Thyroid gland (tissue), 4 donors: ENCODE results near the gene SLC31A2. TPM values are rescaled to one million over a fixed set of nuclear protein-coding genes. Genes with fewer than 3 reads are reported as not detected.

Experiments
- DNase-seq, 2 donors: peaks; one replicate each; pipeline ENCODE4 v3.0.0-alpha.2; 2019
- H3K27ac ChIP-seq, 3 donors: fragments of 200-600 bp; sonication (generic); 1 replicate in 2 of 3; 2 replicates in 1 of 3; pipeline ENCODE4 v1.5.1; 2016 to 2019; ENCODE audit warnings: mild to moderate bottlenecking in 1 of 3, moderate library complexity in 1 of 3
- H3K27me3 ChIP-seq: fragments of 200-600 bp; sonication (generic); one replicate; pipeline ENCODE4 v1.5.1; 2019
- H3K36me3 ChIP-seq, 2 donors: fragments of 200-600 bp; sonication (generic); one replicate each; pipeline ENCODE4 v1.5.1; 2016 to 2019
- H3K4me1 ChIP-seq, 2 donors: fragments of 200-600 bp; sonication (generic); one replicate each; pipeline ENCODE4 v1.5.1; 2017 to 2019
- H3K4me3 ChIP-seq, 3 donors: fragments of 200-600 bp; sonication (generic); replicated peaks in 1 of 3; 1 replicate in 2 of 3; 2 replicates in 1 of 3; pipeline ENCODE4 v1.5.1; 2016; ENCODE audit warnings: mild to moderate bottlenecking in 1 of 3
- H3K9me3 ChIP-seq: fragments of 200-600 bp; sonication (generic); one replicate; pipeline ENCODE4 v1.5.1; 2017
- POLR2A ChIP-seq, 2 donors: fragments of 450-650 bp; IDR thresholded peaks; one replicate each; pipeline ENCODE4 v1.6.1; 2017; ENCODE audit warnings: antibody characterized with exemption in 2 of 2, mild to moderate bottlenecking in 2 of 2, moderate library complexity in 1 of 2
- WGBS, 2 donors: methylation state at CpG; one replicate each; pipeline ENCODE4 v1.1.5; 2017; 5-methylcytosine and 5-hydroxymethylcytosine counted together
- intact Hi-C: fragments of 100-400 bp; cut with DNase I; formaldehyde crosslinking; loops from one replicate; pipeline ENCODE4 v1.15.1; 2023
- total RNA-seq, 4 donors: library from RNA; depleted of rRNA; stranded (reverse); fragments of >200 nt; gene quantifications; one replicate each; pipeline ENCODE4 v1.2.3, GENCODE V29; 2016
- TF ChIP-seq, protein P1 (sequence below), 6 experiments: fragments of 200-600 bp in 3 of 6; fragments of 450-650 bp in 3 of 6; sonication (generic) in 3 of 6; IDR thresholded peaks; one replicate each; pipeline ENCODE4 v1.5.1; 2016 to 2019; ENCODE audit warnings: antibody characterized with exemption in 6 of 6, mild to moderate bottlenecking in 2 of 6, inconsistent platforms in 1 of 6, moderate library complexity in 1 of 6

The SLC31A2 gene
- total RNA-seq, 4 donors from 2014 or later = 12.4 to 27.5 (median 18.3) TPM

DNA sequence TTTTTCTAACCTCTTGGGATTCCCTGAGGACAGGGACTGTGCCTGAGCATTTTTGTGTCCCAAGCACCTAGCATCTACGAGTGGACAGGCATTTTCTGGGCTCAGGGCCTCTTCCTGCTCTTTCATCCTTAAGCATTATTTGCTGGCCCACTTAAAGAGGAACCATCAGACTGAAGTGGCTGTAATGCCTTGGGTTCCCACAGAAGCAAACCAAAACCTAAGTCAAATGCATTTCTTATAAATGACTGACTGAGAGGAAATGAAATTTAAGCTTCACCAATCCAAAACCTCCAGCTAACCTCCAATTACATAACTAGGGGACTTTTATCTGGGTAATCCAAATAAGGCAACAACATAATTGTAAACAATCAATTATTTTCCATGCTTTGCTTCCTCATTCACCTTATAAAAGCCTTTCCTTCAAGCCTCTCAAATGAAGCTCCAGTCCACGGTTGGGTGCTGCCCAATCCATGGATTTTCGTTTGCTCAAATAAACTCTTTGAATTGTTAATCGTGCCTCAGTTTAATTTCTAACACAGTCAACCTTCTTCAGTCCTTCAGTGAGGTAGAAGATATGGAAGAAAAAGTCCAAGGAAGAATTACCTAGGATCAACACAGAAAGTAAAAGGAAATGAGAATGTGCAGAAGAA is 25.3 kb upstream of the SLC31A2 start:
- no peak for DNase-seq
- H3K4me1 ChIP-seq = no peaks in the 10 kb centered on the region
- WGBS, 2 donors = 66 to 67% methylated on average over 4 of the region's 4 CpGs
- intact Hi-C loops = no loop called here
- no peaks in the 10 kb centered on the region for H3K9me3 ChIP-seq
- TF ChIP-seq, protein P1, sequence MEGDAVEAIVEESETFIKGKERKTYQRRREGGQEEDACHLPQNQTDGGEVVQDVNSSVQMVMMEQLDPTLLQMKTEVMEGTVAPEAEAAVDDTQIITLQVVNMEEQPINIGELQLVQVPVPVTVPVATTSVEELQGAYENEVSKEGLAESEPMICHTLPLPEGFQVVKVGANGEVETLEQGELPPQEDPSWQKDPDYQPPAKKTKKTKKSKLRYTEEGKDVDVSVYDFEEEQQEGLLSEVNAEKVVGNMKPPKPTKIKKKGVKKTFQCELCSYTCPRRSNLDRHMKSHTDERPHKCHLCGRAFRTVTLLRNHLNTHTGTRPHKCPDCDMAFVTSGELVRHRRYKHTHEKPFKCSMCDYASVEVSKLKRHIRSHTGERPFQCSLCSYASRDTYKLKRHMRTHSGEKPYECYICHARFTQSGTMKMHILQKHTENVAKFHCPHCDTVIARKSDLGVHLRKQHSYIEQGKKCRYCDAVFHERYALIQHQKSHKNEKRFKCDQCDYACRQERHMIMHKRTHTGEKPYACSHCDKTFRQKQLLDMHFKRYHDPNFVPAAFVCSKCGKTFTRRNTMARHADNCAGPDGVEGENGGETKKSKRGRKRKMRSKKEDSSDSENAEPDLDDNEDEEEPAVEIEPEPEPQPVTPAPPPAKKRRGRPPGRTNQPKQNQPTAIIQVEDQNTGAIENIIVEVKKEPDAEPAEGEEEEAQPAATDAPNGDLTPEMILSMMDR (IDR thresholded peaks at IDR 0.05) = no peak
- TF ChIP-seq POLR2A (IDR thresholded peaks at IDR 0.05) = no peak
- H3K36me3 ChIP-seq = no peaks in the 10 kb centered on the region
- no peak overlapping the region for H3K4me3 ChIP-seq
- no peaks in the 10 kb centered on the region for H3K27me3 ChIP-seq
- H3K27ac ChIP-seq = no peak overlapping the region

DNA sequence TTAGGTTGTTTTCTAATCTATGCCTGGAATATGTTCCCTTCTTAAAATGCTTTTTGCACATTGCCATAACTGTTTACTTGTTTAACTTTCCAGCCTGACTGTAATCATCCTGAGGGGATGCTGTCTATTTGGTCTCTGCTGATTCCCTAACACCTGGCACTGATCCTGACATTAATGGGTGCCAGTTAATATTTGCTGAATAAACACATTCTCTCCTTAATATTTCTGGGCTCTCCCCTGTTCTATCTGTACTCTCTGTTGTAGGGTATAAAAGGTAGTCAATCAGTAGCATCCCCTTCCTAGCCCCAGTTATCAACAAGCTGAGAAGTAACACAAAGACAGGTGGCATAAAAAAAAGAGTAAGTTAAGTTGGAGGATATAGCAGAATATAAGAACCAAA is 21.3 kb upstream of the SLC31A2 start:
- intact Hi-C loops = no loop called here
- no peaks in the 10 kb centered on the region for H3K27me3 ChIP-seq
- TF ChIP-seq POLR2A (IDR thresholded peaks at IDR 0.05) = no peak
- TF ChIP-seq, protein P1 (IDR thresholded peaks at IDR 0.05) = no peak
- H3K4me1 ChIP-seq = no peaks in the 10 kb centered on the region
- H3K36me3 ChIP-seq = no peaks in the 10 kb centered on the region
- no peak for DNase-seq
- H3K27ac ChIP-seq = no peak overlapping the region
- H3K4me3 ChIP-seq = no peak overlapping the region
- no peaks in the 10 kb centered on the region for H3K9me3 ChIP-seq

DNA sequence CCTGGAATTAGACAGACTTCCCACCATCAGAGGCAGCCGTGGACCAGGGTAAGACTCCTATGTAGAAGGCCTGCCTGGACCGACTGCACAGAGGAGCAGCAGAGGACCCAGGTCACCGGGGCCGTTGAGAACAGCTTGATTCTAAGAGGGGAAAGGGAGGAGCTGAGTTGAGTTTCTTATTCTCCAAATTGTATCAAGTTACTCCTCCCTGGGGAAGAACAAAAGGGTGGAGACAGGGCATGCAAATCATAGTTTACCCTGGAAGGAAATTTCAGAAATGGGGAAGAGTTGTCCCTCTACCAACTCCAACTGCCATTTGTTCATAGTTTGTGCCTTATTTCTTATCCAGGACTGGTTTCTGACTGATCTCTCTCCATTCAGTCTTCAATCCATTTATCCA is 20.9 kb upstream of the SLC31A2 start:
- no peaks in the 10 kb centered on the region for H3K4me1 ChIP-seq
- no peaks in the 10 kb centered on the region for H3K36me3 ChIP-seq
- no peak for TF ChIP-seq POLR2A (IDR thresholded peaks at IDR 0.05)
- TF ChIP-seq, protein P1 (IDR thresholded peaks at IDR 0.05) = no peak
- no peaks in the 10 kb centered on the region for H3K9me3 ChIP-seq
- DNase-seq = no peak
- intact Hi-C loops = no loop called here
- no peaks in the 10 kb centered on the region for H3K27me3 ChIP-seq
- WGBS, 2 donors = 46 to 67% methylated on average over 4 of the region's 4 CpGs
- H3K27ac ChIP-seq = no peak overlapping the region
- H3K4me3 ChIP-seq = no peak overlapping the region

DNA sequence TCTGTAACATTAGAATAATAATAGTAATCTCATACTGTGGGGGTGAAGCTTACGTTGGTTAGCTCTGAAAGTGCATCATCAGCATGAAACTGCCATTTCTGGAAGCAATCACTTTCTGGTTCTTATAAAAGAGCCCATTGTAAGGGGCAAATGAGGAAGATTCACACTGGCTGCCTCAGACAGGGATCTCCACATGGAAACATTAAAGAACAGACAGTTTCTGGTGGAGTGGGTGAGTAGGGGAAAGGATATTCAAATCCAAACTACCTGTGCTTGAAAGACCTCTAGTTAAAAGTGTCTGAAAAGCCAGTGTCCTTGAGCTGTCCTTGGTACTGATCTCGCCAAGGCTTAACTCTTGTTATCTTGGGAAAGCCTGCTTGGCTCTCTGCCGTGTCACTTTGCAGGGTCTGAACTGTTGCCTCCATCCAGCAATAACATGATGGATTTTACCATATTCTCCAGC is 19.1 kb upstream of the SLC31A2 start:
- H3K4me3 ChIP-seq = no peak overlapping the region
- WGBS, 2 donors = 18 to 19% methylated on average over 3 of the region's 3 CpGs
- DNase-seq = peak in 1 of 2 donors; percentile 14
- H3K27ac ChIP-seq = no peak overlapping the region
- H3K9me3 ChIP-seq = no peaks in the 10 kb centered on the region
- intact Hi-C loops = no loop called here
- H3K36me3 ChIP-seq = no peaks in the 10 kb centered on the region
- TF ChIP-seq, protein P1 (IDR thresholded peaks at IDR 0.05) = no peak
- TF ChIP-seq POLR2A (IDR thresholded peaks at IDR 0.05) = no peak
- no peaks in the 10 kb centered on the region for H3K4me1 ChIP-seq
- H3K27me3 ChIP-seq = no peaks in the 10 kb centered on the region

DNA sequence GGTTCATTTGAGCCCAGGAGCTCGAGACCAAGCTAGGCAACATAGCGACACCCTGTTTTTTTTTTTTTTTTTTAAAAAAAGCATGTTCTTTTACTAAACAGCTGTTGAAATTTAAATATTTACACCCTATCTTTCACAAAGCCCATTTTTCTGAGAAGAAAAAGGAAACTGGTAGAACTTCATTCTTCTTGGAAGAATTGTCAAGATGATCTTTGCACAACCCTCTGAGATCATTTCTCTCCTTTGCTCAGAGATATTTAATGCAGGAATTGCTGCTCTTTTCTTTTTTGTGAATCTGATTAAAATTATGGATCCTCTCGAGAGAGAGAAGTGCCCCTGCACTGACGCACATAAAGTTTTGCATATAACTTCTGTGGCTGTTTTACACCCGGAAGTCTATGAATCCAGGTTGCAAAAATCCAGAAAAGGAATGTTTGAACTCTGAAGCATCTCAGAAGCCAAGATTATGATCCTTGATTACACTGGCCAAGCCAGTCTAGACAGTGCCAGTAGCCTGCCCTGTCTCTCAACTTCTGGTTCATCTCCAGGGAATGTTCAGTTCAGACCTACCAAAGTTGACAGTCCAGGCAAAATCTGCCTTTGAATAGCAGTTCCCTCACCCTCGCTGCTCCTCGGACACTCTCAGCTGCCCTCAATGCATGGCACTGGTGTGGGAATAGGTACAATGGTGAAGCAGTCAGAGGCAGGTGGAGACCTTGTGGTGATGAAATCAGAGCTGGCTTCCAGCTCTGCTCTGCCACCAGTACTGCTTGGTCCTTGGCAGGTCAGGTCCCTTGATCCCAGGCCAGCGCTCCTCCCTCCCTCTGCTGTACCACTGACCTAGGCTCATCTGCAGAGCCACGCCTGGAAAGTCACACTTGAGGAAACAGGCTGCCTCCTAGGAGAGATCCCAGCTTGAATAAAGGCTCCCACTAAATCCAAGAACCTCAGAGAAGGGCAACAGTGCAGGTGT is 13.3 kb upstream of the SLC31A2 start:
- Histone ChIP-seq H3K9me3 (no peaks in the 10 kb centered on the region), H3K27me3 (no peaks in the 10 kb centered on the region), H3K36me3 (no peaks in the 10 kb centered on the region), H3K27ac (no peak overlapping the region), H3K4me3 (no peak overlapping the region), H3K4me1 (no peaks in the 10 kb centered on the region)
- intact Hi-C loops = no loop called here
- TF ChIP-seq, protein P1 (IDR thresholded peaks at IDR 0.05) = no peak
- no peak for TF ChIP-seq POLR2A (IDR thresholded peaks at IDR 0.05)
- no peak for DNase-seq
- WGBS, 2 donors = 74 to 78% methylated on average over 8 to 9 of the region's 9 CpGs
